RWPE2 (cell line): ENCODE data around the gene ARAP2.

Source experiments
- ATAC-seq: fragments of 200-7000 bp; cut with Tn5 transposase; 3 replicates; pipeline ENCODE4 v1.9.1; 2021; ENCODE audit warnings: low read depth
- DNase-seq: peaks from one replicate; pipeline ENCODE4 v3.0.0-alpha.2; 2020; ENCODE audit warnings: low spot score
- H3K27ac ChIP-seq: fragments of 450-650 bp; 2 replicates; pipeline ENCODE4 v1.5.1; 2017; ENCODE audit warnings: mild to moderate bottlenecking; ENCODE audit not compliant: poor library complexity, severe bottlenecking
- H3K27me3 ChIP-seq: fragments of 250-450 bp; sonication (Bioruptor Pico); 2 replicates; pipeline ENCODE4 v1.5.1; 2021; ENCODE audit warnings: mild to moderate bottlenecking, moderate library complexity; ENCODE audit not compliant: insufficient read depth, poor library complexity, severe bottlenecking
- H3K36me3 ChIP-seq: fragments of 250-450 bp; sonication (Bioruptor Pico); 2 replicates; pipeline ENCODE4 v1.5.1; 2020; ENCODE audit warnings: low read depth, mild to moderate bottlenecking, moderate library complexity
- H3K4me1 ChIP-seq: fragments of 250-450 bp; sonication (Bioruptor Pico); 2 replicates; pipeline ENCODE4 v1.5.1; 2021; ENCODE audit warnings: mild to moderate bottlenecking, moderate library complexity; ENCODE audit not compliant: insufficient read depth, poor library complexity, severe bottlenecking
- H3K4me3 ChIP-seq: fragments of 250-450 bp; sonication (Bioruptor Pico); 2 replicates; pipeline ENCODE4 v1.5.1; 2021; ENCODE audit warnings: mild to moderate bottlenecking, moderate library complexity; ENCODE audit not compliant: severe bottlenecking
- H3K9me3 ChIP-seq: fragments of 250-450 bp; sonication (Bioruptor Pico); 2 replicates; pipeline ENCODE4 v1.5.1; 2021; ENCODE audit warnings: mild to moderate bottlenecking, moderate library complexity; ENCODE audit not compliant: severe bottlenecking
- TF ChIP-seq, protein P1 (sequence below): fragments of 450-650 bp; IDR thresholded peaks from one replicate; pipeline ENCODE4 v1.5.1; 2017; ENCODE audit warnings: mild to moderate bottlenecking, moderate library complexity; ENCODE audit not compliant: poor library complexity, severe bottlenecking

Gene ARAP2

DNA sequence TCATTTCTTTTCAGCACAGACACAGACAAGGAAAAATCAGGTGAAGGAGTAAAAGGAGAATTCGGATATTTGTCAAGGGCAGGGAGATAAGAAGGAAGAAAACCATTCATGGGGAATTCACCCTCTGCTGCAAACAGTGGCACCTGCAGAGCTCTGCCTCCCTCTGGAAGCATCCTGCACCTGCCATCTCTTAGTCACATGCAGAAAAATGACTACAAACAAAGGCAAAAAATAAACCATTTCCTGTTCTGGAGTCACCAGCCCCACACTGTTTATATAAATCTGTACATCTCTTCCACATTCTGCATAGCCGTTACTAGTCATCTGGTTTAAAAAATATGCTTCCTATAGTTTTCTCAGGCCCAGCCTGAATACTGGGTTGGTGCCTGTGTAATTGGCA lies 205.3 kb downstream of the ARAP2 start:
- no peak for ATAC-seq
- no peaks in the 10 kb centered on the region for H3K4me1 ChIP-seq

DNA sequence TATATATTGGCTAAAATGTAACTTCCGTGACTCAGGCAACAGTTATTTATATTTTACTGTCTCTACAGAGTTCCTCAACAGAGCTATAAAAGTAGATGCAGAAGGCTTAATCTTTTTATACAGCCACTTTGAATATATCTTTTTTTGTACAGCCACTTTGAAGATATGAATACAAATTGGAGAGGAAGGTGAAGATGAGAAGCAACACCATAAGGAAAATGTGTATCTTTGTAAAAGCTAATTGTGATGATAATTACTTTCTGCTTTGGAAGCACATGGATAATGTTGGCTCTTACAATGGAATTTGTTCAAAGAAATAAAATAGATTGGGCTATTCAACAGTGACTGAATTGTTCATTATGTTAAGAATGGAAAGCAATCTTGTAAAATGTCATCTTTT lies 205.8 kb downstream of the ARAP2 start:
- Histone ChIP-seq H3K27ac (no peak overlapping the region), H3K9me3 (no peaks in the 10 kb centered on the region), H3K36me3 (no peaks in the 10 kb centered on the region), H3K27me3 (no peaks in the 10 kb centered on the region), H3K4me3 (no peak overlapping the region), H3K4me1 (no peaks in the 10 kb centered on the region)
- TF ChIP-seq, protein P1, sequence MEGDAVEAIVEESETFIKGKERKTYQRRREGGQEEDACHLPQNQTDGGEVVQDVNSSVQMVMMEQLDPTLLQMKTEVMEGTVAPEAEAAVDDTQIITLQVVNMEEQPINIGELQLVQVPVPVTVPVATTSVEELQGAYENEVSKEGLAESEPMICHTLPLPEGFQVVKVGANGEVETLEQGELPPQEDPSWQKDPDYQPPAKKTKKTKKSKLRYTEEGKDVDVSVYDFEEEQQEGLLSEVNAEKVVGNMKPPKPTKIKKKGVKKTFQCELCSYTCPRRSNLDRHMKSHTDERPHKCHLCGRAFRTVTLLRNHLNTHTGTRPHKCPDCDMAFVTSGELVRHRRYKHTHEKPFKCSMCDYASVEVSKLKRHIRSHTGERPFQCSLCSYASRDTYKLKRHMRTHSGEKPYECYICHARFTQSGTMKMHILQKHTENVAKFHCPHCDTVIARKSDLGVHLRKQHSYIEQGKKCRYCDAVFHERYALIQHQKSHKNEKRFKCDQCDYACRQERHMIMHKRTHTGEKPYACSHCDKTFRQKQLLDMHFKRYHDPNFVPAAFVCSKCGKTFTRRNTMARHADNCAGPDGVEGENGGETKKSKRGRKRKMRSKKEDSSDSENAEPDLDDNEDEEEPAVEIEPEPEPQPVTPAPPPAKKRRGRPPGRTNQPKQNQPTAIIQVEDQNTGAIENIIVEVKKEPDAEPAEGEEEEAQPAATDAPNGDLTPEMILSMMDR, result no peak
- ATAC-seq (no peak), DNase-seq (no peak)

More for the DNA sequence above, 205.3 kb downstream of the ARAP2 start:
- Histone ChIP-seq H3K27ac (no peak overlapping the region), H3K27me3 (no peaks in the 10 kb centered on the region), H3K36me3 (no peaks in the 10 kb centered on the region), H3K4me3 (no peak overlapping the region), H3K9me3 (no peaks in the 10 kb centered on the region)
- TF ChIP-seq, protein P1, result no peak
- DNase-seq, result no peak

DNA sequence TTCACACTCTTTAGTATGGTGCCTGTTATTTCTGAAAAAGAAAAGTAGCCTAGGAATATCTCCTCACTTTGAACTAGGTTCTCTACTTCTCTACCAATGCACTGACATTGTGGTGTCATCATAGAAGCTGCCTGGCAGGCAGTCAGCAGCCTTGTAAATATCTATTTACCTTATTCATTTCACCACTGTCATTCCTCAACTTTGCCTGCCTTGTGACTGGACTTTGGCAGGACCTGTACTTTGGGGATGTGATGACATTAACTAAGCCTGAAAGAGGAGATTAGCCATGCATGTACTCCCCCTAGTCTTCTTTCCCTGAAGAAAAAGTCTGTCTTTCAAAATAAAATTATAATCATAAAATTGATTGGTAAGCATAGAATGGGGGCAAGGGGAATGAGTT lies 207.2 kb downstream of the ARAP2 start:
- H3K9me3 ChIP-seq, result no peaks in the 10 kb centered on the region
- H3K4me1 ChIP-seq, result no peaks in the 10 kb centered on the region
- H3K27ac ChIP-seq, result no peak overlapping the region
- TF ChIP-seq, protein P1, result no peak
- ATAC-seq (no peak), DNase-seq (no peak)
- H3K36me3 ChIP-seq, result no peaks in the 10 kb centered on the region
- H3K27me3 ChIP-seq, result no peaks in the 10 kb centered on the region
- H3K4me3 ChIP-seq, result no peak overlapping the region

DNA sequence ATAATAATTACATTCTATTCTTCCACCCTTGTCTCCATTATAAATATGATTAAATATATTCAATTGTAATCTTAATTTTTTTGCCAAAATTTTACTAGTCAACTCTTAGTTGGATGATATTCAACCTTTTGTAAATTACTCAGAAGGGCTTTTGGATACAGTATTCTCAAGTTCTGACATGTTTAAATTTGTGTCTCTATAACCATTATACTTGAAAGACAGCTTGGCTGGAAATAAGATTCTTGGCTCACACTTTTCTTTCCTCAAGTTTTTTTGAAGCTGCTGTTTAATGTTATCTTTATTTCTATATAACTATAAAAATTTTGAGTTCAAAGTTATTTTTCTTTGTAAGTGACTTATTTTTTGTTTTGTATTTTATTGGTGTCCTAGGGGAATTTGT lies 214.4 kb downstream of the ARAP2 start:
- no peaks in the 10 kb centered on the region for H3K27me3 ChIP-seq
- ATAC-seq, result no peak

DNA sequence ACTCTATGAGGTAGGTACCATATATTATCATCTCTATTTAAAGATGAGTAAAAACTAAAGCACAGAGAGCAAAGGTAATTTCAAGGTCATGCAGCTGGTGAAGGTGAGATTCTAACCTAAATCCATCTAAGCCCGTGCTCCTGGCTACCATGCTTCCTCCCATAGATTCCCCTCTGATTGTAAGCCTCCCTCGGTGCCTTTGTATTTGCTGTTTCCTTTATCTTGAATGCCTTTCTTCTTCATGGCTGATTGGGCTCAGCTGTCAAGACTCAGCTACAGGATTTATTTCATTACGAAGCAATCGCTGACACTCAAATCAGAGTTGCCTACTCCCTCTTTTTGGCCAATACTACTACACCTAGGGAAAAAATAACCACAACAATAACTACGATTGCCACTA lies 217.1 kb downstream of the ARAP2 start:
- no peak overlapping the region for H3K27ac ChIP-seq
- TF ChIP-seq, protein P1, result no peak
- H3K27me3 ChIP-seq, result no peaks in the 10 kb centered on the region
- no peaks in the 10 kb centered on the region for H3K36me3 ChIP-seq
- H3K4me3 ChIP-seq, result no peak overlapping the region
- no peak for ATAC-seq
- H3K4me1 ChIP-seq, result peaks cover 15% of the 10 kb centered on the region
- no peaks in the 10 kb centered on the region for H3K9me3 ChIP-seq
- no peak for DNase-seq

More for the DNA sequence above, 214.4 kb downstream of the ARAP2 start:
- no peak overlapping the region for H3K27ac ChIP-seq
- H3K4me1 ChIP-seq, result peaks cover 12% of the 10 kb centered on the region
- H3K9me3 ChIP-seq, result no peaks in the 10 kb centered on the region
- no peak overlapping the region for H3K4me3 ChIP-seq
- no peak for DNase-seq
- H3K36me3 ChIP-seq, result no peaks in the 10 kb centered on the region
- TF ChIP-seq, protein P1, result no peak
